ENCODE results near the gene FANCC.
A peak's percentile ranks its signal among the peaks of the same experiment; 100 is the strongest.

FANCC gene

DNA sequence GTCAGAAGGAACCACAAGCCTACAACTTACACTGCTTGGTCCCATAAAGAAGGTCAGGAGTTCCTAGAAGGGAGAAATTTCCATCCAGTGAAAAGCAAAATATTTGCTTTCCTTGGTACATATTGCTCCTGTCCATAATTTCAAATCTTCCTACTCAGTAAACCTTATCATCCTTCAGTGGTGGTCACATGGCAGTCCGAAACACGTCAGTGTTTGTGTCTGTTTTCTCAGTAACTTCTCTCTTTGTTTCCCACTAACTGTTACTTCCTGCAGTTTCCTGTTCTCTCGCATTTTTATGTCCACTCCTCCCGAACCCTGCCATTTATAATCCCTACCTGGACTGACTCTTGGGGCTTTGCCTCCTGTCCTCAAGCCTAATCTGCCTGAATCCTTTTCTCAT, 129.1 kb downstream of the FANCC start:
- DNase-seq: no peak

DNA sequence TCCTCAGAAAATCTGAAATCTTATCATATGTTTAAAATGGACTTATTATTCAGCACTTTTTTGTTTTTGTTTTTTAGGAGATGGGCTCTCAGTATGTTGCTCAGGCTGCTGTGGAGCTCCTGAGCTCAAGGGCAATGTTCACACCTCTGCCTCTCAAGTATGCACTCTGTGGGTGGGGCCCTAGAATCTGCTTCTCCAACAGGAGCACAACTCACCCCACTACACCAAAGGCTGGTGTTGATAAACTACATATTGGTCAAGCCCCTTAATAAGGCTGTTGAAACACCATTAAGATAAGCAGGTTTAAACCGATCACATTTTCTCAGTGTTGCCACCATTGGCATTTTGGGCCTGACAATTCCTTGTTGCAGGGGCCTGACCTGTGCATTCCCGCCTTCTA, 131.6 kb downstream of the FANCC start:
- no peak for DNase-seq

DNA sequence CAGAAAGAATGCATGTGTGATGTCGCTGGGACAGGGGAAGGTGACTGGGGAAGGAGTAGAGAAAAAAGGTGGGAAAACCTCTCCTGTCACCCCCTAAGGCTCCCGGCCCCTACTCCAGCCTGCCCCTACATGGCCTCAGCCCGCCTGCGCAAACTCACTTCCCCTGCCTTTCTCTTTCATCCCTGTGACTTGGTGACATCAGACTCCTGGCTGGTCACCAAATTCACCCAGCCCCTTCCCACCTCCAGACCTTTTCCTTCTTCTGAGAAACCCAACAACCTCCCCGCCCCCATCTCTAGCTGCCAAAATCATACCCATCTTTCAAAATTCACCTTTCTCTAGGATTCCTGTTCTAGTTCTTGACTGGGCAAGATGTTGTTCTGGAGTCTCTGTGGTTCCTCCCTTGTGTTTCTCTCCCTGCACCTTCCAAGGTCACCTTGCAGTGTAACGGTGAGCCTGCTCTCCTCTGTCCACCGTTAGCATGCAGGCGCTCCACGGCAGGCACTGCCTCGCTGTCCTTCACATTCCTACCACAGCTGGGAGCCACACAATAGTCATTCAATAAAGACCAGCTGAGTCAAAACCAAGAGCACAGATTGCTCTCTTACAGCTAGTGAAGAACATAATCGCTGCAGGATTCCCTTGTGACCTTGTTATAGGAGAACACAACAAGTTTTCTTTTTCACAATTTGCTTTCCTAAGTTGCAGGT, 134.5 kb downstream of the FANCC start:
- DNase-seq: no peak

DNA sequence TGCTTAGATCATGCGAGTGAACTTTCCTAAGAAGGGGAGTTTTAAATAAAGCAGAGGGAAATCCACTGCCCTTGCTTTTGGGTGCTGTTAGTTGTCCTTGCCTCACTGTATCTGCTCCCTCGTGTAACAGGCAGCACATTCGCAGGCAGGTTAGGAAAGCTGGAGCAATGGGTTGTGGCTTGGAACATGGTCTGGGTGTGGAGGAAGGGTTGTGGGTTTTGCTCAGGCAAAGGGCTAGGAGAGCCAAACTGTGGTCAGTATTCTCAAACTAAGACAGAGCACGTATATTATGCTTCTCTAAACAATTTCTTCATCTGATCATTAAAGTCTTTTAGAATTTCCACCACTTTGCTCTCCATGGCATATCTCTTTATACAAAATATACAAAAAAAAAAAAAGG, 135.7 kb downstream of the FANCC start:
- DNase-seq: no peak

DNA sequence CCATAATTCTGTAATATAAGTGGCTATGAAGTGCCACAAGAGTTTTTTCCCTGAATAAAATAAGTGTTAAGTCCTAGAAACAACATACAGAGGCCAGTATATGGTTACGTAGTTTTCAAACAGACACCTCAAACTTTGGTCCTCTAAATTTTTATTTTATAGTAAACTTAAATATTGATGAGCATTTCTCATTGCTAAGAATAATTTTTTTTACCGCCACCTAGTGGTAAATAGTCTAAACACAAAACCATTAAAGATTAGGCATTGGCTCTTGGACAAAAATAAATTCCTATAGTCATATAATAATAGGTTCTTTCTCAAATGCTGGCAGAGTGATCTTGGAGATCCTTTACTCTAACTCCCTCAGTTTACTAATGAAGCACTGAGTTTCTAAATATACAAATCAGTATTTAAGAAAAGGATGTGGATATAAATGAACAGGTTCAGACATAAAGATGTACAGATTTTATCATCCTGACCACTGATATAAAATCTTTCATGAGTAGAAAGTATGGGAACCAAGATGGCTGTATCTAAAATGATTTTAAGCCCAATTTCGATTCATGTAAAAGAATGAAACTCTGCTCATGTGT, 136.2 kb downstream of the FANCC start:
- no peak for DNase-seq

DNA sequence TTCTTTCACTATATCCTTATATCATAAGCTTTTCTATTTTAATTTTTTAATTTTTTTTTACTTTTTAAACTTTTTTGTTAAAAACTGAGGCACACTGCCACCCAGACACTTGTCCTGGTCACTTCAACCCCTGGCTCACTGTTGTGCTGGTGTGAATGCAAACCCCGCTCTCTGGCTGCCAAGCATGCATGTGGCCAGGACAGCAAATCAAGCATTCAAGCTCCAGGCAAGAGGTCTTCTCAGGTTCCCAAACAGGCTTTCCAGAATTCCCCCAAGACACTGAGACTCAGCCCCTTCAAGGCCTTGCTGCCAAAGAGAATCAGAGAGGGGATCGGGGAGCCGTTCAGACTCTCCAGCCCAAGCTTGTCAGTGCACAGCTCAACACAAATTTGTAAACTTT, 139.9 kb downstream of the FANCC start:
- DNase-seq: peak; percentile 16

DNA sequence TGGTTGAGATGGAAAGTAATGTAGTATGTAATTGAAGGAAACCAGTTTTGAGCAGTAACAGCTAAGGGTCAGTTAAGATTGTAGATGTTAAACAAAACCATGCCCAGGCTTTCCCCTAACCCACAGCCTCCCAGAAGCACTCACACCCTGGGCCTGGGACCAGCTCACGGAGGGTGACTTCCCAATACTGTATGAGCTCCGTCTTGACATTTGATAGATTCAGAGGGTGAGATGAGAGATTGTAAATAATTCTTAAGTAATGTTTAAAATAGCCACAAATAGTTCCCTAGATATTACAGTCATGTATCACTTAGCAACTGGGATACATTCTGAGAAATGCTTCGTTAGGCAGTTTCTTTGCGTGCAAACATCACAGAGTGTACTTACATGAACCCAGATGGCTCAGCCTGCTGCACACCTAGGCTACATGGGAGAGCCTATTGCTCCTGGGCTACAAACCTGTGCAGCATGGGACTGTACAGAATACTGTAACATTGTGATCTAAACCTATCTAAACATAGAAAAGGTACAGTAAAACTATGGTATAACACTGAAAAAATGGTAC, 140.7 kb downstream of the FANCC start:
- peak; percentile 9 for DNase-seq

DNA sequence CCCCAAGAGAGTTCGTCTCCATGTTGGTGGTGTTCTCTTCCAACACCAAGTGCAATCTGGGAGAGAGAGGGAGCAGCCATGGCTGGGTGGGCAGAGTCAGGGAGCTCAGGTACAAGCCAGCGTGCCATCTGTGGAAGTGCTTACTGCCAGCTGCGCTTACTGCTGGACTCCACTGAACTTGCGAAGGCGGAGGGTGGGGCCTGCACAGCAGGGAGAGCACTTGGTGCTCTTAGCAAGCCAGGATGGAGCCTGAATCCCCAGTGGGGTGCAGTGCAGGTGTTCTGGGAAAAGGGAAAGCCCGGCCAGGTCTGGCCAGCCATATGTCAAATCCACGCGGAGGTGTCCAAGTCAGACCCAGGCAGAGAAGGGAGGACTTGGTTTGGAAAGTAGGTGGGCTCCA, 142.0 kb downstream of the FANCC start:
- peak; percentile 89 for DNase-seq

DNA sequence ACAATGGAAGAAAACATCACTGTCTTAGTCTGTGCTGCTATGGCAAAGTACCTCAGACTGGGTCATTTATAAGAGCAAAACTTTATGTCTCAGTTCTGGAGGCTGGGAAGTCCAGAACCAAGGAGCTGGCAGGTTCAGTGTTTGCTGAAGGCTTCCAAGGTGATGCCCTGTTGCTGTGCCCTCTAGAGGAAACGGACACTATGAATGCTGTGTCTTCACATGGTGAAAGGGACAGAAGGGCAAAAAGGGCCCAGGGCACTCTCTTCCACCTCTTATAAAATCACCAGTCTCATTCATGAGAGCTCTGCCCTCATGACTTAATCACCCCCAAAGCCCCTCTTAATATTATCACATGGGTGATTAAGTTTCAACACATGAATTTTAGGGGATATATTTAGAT, 143.5 kb downstream of the FANCC start:
- DNase-seq: no peak

DNA sequence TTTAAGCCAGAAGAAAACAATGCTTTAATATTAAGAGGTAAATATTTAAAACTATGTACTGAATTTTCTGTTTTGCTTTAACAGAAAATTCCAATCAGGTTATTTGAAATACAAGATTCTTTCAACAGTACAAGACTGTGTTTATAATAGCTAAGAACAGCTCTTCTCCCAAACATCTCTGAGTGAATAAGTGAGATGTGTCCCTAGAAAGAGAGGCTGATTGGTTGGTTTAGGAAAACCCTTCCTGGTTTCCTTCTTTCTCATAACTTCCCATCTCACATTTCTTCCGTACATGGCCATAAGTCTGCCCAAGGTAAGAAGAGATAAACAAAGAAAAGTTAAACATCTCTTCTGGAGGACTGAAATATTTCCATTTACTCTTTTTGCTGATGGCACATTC, 145.9 kb downstream of the FANCC start:
- no peak for DNase-seq

DNA sequence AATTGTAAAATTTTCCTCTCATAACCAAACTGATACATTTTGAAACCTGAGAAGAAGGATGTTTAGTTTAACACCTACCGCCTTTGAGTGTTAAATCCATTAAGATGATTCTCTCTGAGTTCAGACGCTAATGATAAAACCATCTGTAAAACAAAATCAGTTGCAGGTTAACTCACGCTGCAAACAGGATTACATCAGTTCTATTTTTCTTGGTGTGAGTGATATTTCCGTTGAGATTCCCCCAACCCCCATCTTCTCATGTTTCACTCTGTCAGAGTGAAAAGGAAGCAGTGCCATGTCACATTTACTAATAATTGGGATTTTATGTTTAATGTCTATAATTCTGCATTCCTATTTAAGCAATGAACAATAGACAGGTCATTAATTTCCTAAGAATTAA, 146.5 kb downstream of the FANCC start:
- DNase-seq: peak; percentile 62

DNA sequence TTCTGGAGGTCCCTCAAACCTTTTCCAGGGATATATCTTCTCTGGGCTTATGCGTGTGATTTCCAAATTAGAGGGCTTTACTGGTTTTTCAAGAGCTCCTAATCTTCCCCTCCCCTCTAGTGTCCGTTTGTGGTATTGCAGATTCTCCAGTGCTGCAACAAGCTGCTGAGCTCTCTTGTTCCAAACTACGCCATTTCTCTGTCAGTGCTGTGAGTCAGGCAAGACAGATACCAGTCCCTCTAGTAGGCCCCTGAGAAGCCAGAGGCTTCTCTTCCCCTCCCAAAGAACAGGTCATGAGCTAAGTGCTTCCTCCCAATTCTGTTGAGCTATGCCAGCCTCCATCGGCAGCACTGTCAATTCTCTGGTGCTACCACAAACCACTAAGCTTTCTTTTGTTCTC, 149.5 kb downstream of the FANCC start:
- no peak for DNase-seq

DNA sequence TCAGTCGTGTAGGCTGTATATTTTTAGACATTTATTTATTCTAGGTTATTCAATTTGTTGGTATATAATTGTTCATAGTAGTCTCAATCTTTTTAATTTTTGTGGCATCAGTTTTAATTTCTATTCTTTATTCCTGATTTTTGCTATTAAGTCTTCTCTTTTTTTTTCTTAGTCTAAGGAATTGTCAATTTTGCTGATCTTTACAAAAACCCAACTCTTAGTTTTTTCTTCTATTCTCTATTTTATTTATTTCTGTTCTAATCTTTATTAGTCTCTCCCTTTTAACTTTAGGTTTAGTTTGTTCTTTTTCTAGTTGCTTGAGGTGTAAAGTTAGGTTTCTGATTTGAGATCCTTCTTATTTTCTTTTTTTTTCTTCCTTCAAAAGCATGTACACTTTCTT, 152.5 kb downstream of the FANCC start:
- no peak for DNase-seq

DNA sequence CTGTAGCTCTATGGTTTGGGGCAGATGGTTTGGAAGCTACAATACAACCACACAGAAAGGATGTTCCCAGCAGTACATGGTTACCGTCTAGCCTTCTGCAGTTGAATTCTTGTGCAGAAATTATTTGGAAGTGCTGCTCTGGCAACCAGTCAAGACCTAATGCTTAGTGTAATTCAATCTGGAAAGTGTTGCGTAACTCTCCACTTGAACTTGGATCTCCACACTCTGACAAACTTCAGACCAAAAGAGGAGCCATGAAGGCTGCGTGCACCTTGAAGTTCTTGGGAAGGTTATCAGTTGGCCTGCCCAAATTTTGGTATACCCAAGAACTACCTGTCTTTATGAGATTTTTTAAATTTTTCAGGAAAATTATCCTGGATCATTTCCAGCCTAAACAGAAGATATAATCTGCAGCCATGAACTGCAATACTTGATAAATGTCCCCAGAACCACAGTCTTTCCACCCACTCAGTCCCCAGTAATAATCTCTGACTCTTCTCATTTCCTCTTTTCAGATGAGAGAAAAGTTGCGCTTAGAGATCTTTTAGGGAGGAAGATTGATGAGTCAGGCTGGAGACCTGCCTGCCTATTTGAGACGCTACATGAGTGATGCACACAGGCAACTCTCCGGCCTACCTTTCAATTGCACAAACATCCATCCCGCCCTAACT, 159.9 kb downstream of the FANCC start:
- DNase-seq: peak; percentile 89

DNA sequence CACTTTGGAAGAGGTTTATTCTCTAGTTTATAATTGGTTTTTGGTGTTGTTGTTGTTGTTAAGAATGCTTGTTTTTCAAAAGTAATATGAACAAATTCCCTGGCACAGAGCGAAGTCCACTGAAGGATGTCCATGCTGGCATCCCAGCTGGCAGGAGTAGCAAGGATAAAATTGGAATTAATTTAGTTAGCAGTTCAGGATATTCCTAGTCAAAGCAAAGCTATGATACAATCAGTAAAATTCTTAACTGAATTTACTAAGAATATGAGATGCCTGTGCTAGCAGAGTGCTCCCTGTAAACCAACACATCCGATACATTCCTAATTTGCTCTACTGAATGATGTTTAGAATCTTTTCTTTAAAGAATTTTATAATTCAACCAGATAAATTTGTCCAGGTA, 161.4 kb downstream of the FANCC start:
- DNase-seq: no peak

DNA sequence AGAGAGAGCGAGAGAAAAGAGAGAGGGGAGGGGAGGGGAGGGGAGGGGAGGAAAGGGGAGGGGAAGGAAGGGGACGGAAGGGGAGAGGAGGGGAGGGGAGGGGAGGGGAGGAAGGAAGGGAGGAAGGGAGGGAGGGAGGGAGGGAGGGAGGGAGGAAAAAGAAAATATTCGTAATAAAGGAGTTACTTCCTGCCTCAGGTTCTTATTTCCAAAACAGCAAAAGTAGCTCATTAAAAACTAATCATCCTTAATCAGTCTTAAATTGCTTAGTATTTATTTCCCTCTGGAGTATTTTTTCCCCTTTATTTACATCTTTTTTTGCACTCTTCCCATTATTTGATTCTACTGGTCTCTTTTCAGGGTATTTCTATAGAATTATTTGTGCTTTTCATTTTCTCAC, 162.3 kb downstream of the FANCC start:
- no peak for DNase-seq

DNA sequence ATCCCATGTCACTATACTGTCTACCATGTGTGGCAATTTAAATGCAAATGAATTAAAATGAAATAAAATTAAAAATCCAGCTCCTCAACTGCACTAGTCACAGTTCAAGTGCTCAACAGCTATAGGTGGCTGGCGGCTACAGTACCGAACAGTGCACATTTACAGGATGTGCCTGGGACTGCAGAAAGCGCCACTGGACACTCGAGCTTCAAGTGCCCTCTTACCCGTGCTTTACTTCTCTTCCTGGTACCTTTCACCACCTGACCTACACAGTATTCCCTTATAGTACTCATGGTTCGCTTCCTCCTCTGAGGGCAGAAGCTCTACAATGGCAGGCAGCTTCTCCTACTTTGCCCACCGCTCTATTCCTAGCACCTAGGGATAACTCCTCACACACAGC, 166.6 kb downstream of the FANCC start:
- no peak for DNase-seq

DNA sequence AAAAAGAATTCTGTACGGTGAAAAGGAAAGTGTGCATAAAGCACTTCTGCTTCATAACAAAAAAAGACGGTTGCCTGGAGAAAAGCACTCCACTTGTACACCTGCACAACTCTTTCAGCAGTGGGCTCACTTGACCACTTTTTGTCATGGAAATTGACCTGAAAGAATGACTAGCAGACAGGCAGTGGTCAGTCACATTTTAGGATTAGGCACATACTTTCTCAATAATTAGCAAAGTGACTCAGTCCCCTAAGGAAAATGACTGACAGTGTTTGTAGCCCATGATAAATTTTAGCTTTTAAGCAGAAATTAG, 169.3 kb downstream of the FANCC start:
- DNase-seq: no peak

DNA sequence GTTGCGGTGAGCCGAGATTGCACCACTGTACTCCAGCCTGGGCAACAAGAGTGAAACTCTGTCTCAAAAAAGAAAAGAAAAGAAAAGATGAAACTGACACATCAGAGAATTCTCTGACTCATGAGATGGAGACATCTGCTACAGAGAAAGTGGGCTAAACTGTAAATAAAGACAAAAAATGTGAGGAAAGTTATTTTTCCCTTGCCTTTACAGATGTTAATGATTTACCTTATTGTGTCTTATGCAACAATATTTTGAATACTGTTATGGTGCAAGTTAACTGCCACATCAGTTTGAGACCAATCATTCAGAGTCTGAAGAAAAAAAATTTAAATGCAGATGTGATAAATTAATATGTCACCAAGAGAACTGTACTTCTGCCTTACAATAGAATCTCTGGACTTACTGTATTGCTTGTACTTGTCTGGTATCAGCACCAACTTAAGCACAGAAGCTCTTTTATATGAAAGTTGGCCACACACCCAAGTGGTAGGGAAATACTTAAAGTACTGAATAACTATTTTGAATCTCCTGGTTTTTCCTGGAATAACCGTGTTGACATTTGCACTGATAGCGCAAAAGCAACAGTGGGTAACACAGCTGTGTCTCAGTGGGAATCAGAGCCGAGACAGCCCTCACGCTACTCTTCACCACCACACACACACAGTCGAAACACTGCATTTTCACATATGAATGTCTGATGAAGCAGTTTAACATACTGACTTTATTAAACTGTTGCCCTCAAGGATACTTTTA, 169.9 kb downstream of the FANCC start:
- DNase-seq: no peak

DNA sequence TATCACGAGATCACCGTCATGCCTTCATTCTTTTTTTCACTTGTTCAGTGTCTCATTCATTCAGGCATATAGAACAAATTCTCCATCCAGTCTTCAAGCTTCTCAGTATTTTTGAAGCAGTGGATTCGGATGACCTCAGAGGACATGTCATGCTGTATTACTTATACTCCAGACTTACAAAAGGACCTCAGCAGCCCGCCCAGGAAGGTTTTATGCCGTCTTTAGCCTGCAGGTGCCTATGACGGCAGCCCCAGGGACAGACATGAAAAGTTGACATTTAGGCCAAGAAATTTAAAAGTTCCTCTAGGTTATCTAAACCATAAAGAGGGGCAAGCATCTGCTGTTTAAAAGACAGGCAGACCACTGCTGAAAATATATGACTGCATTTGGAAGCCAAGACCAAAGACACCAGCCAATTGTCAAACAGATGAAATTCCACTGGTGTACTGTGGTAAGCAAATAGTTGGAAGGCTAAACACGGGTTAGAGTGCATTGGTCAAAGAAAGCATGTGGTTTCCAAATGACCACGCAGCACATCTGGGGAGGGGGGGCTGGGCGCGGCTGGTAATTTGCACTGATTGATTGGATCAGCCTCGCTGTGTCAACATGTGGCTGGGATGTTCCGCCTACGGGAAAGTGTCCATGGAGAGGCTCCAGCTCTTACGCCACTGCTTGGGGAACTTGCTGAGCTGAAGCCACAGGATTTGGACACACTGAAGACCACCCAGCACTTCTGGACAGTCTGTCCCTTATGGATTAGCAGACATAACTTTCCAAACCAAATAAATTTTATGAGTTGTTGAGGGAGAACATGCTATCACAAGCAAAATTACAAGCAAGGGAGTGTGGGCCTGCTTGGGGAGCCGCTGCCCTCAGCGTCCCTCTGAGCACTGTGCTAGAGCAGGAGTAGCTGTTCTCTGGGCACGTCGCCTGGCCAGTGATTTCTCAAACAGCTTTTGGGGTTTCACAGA, 173.6 kb downstream of the FANCC start:
- DNase-seq: no peak

DNA sequence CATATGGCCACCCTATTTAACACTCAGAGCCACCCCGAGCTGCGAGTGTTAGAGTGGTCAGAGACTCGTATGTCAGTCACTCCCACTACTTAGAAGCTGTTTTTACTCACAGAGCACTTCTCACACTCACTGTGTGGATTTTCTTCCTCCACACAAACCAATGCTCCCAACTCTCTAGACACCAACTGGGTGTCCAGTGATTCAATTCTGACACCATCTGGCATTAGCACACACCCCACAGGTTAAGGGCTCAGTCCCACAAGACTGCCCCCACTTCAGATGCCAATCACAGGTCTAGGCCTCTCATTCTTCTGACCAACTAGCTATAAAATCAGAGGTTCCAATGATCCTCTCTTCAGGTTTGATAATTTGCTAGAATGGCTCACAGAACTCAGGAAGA, 174.8 kb downstream of the FANCC start:
- DNase-seq: no peak

DNA sequence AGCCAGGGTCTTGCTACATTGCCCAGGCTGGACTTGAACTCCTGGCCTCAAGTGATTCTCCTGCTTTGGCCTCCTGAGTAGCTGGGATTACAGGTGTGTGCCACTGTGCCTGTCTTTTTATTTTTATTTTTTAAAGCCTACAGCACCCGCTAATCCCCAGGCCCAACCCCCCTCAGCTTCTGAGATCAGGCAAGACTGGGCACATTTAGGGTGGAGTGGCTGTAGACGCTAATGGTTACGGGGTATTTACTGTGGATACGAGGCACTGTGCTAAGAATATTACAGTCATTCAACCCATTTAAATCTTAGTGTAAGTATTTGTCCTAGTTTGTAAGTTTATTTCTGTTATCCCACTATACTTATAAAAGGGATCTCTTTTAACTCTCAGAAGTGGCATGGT, 175.2 kb downstream of the FANCC start:
- DNase-seq: no peak

All from NCI-H2171 (cell line).